PC-9 (cell line): ENCODE results near the gene TRMU.

ENCODE experiments used
- CTCF ChIP-seq: fragments of 200-600 bp; sonication (generic); conservative IDR thresholded peaks from 2 replicates; pipeline ENCODE4 v1.6.1; 2017; ENCODE audit warnings: mixed run types, antibody characterized with exemption, mild to moderate bottlenecking, moderate library complexity
- EZH2 ChIP-seq: fragments of 200-600 bp; sonication (generic); IDR thresholded peaks from 2 replicates; pipeline ENCODE4 v1.8.0; 2017; ENCODE audit warnings: antibody characterized with exemption, low read depth

GRCh38 chr22:46308283-46308988, 27.1 kb upstream of the TRMU start:
- TF ChIP-seq CTCF (no peak), EZH2 (no peak)
